Measurements from ENCODE around the gene GABRG1.

DNA sequence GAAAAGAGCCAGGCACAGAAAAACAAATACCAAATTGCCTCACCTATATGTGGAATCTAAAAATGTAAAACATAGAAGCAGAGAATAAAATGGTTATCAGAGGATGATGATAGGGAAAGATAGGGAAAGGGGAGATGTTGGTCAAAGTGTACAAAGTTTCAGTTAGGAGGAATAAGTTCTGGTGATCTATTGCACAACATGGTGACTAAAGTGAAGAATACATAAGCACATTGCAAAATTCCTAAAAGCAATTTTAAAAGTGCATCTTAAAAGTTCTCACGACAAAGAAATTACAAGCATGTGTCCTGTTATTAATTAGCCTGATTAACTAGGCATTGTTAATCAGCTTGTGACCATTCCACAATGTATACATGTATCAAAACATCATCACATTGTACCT is 136.0 kb downstream of the GABRG1 start:
- TF ChIP-seq, protein P1, sequence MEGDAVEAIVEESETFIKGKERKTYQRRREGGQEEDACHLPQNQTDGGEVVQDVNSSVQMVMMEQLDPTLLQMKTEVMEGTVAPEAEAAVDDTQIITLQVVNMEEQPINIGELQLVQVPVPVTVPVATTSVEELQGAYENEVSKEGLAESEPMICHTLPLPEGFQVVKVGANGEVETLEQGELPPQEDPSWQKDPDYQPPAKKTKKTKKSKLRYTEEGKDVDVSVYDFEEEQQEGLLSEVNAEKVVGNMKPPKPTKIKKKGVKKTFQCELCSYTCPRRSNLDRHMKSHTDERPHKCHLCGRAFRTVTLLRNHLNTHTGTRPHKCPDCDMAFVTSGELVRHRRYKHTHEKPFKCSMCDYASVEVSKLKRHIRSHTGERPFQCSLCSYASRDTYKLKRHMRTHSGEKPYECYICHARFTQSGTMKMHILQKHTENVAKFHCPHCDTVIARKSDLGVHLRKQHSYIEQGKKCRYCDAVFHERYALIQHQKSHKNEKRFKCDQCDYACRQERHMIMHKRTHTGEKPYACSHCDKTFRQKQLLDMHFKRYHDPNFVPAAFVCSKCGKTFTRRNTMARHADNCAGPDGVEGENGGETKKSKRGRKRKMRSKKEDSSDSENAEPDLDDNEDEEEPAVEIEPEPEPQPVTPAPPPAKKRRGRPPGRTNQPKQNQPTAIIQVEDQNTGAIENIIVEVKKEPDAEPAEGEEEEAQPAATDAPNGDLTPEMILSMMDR (IDR thresholded peaks at IDR 0.05) = no peak
- TF ChIP-seq POLR2A (IDR thresholded peaks at IDR 0.05) = no peak
